DND-41 (cell line): ENCODE data around the gene PC.

Experiments
- ATAC-seq: fragments of 200-7000 bp; cut with Tn5 transposase; 3 replicates; pipeline ENCODE4 v1.9.1; 2021; ENCODE audit warnings: low read depth; ENCODE audit not compliant: insufficient read depth
- DNase-seq: peaks from one replicate; pipeline ENCODE4 v3.0.0-alpha.2; 2020
- H2AFZ ChIP-seq: 2 replicates; pipeline ENCODE4 v1.6.0; 2012; ENCODE audit warnings: low read depth, low read length
- H3K27ac ChIP-seq: 2 replicates; pipeline ENCODE4 v1.5.1; 2012; ENCODE audit warnings: low read length, inconsistent platforms
- H3K27me3 ChIP-seq: fragments of 200-600 bp; sonication (generic); 2 replicates; pipeline ENCODE4 v1.6.0; 2012; ENCODE audit warnings: low read length, mild to moderate bottlenecking, inconsistent platforms; ENCODE audit not compliant: insufficient read depth, poor library complexity
- H3K36me3 ChIP-seq: 2 replicates; pipeline ENCODE4 v1.5.1; 2012; ENCODE audit warnings: low read length, inconsistent platforms; ENCODE audit not compliant: insufficient read depth
- H3K4me1 ChIP-seq: 2 replicates; pipeline ENCODE4 v1.5.1; 2012; ENCODE audit warnings: mild to moderate bottlenecking, low read length; ENCODE audit not compliant: insufficient read depth
- H3K4me2 ChIP-seq: 2 replicates; pipeline ENCODE4 v1.6.0; 2012; ENCODE audit warnings: mild to moderate bottlenecking, moderate library complexity, low read length, inconsistent platforms; ENCODE audit not compliant: insufficient read depth
- H3K4me3 ChIP-seq, 2 experiments: fragments of 200-600 bp in 1 of 2; shearing (Covaris generic) in 1 of 2; 2 replicates each; pipeline ENCODE4 v1.5.1; 2012 to 2016; ENCODE audit warnings: inconsistent platforms in 2 of 2, low read length in 2 of 2, mild to moderate bottlenecking in 2 of 2, low read depth in 1 of 2, moderate library complexity in 1 of 2
- H3K79me2 ChIP-seq: 2 replicates; pipeline ENCODE4 v1.6.0; 2012; ENCODE audit warnings: low read length, inconsistent platforms; ENCODE audit not compliant: insufficient read depth
- H3K9ac ChIP-seq: 2 replicates; pipeline ENCODE4 v1.6.0; 2012; ENCODE audit warnings: low read depth, mild to moderate bottlenecking, inconsistent platforms, low read length, moderate library complexity
- H3K9me3 ChIP-seq: 2 replicates; pipeline ENCODE4 v1.5.1; 2012; ENCODE audit warnings: low read length, moderate library complexity, mild to moderate bottlenecking, inconsistent platforms; ENCODE audit not compliant: insufficient read depth, severe bottlenecking
- H4K20me1 ChIP-seq: 2 replicates; pipeline ENCODE4 v1.6.0; 2012; ENCODE audit warnings: low read length; ENCODE audit not compliant: insufficient read depth
- EZH2 ChIP-seq: IDR thresholded peaks from 3 replicates; pipeline ENCODE4 v1.6.1; 2012; ENCODE audit warnings: borderline replicate concordance, low read depth, mild to moderate bottlenecking, moderate library complexity, low read length, inconsistent platforms; ENCODE audit not compliant: severe bottlenecking
- TF ChIP-seq, protein P1 (sequence below): IDR thresholded peaks from 2 replicates; pipeline ENCODE4 v1.5.1; 2012; ENCODE audit warnings: borderline replicate concordance, low read length, moderate library complexity, mild to moderate bottlenecking; ENCODE audit not compliant: poor library complexity, severe bottlenecking; ENCODE audit errors: extremely low read depth

Gene PC

DNA sequence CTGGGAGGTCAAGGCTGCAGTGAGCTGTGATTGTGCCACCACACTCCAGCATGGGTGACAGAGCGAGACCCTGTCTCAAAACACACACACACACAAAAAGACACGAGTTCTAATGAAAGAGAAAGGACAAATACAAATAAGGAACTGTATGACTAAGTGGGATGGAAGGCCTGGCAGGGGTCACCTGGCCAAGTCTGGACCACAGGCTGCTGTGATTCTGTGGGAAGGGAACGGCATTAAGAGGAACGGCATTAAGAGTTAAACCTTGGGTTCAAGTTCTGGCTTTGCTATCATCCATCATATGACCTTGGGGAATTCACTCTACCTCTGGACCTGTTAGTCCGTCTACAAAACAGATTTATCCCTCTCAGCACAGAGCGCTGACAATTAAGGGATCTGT, 53.6 kb downstream of the PC start:
- Histone ChIP-seq H3K4me2 (no peak overlapping the region), H3K9ac (no peak overlapping the region), H3K27me3 (no peaks in the 10 kb centered on the region), H3K79me2 (no peaks in the 10 kb centered on the region), H4K20me1 (no peaks in the 10 kb centered on the region), H3K36me3 (no peaks in the 10 kb centered on the region), H3K4me3 (no peak overlapping the region), H2AFZ (no peak overlapping the region), H3K9me3 (no peaks in the 10 kb centered on the region), H3K27ac (no peak overlapping the region), H3K4me1 (no peaks in the 10 kb centered on the region)
- no peak for DNase-seq
- ATAC-seq, result no peak
- TF ChIP-seq, protein P1, sequence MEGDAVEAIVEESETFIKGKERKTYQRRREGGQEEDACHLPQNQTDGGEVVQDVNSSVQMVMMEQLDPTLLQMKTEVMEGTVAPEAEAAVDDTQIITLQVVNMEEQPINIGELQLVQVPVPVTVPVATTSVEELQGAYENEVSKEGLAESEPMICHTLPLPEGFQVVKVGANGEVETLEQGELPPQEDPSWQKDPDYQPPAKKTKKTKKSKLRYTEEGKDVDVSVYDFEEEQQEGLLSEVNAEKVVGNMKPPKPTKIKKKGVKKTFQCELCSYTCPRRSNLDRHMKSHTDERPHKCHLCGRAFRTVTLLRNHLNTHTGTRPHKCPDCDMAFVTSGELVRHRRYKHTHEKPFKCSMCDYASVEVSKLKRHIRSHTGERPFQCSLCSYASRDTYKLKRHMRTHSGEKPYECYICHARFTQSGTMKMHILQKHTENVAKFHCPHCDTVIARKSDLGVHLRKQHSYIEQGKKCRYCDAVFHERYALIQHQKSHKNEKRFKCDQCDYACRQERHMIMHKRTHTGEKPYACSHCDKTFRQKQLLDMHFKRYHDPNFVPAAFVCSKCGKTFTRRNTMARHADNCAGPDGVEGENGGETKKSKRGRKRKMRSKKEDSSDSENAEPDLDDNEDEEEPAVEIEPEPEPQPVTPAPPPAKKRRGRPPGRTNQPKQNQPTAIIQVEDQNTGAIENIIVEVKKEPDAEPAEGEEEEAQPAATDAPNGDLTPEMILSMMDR, result no peak
- TF ChIP-seq EZH2, result no peak

DNA sequence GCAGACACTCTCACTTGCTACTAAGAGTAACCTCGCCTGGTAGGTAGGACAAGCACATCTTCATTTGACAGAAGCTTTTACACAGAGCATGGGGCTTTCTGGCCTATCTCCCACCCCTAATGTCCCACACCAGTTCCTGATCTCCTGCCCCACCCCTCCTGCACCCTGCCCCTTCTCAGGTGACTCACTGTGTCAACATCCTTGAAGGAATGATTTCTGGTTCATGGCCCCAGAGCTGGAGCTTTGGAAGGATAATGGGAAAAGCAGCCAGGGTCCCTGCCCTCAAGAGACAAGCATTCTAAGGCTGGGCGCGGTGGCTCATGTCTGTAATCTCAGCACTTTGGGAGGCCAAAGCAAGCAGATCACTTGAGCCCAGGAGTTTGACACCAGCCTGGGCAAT, 54.1 kb downstream of the PC start:
- DNase-seq, result no peak
- no peak for ATAC-seq
- H4K20me1 ChIP-seq, result no peaks in the 10 kb centered on the region
- H3K79me2 ChIP-seq, result no peaks in the 10 kb centered on the region
- H3K9ac ChIP-seq, result no peak overlapping the region
- no peaks in the 10 kb centered on the region for H3K36me3 ChIP-seq
- no peak overlapping the region for H3K4me2 ChIP-seq
- no peak overlapping the region for H2AFZ ChIP-seq
- H3K9me3 ChIP-seq, result no peaks in the 10 kb centered on the region
- H3K4me1 ChIP-seq, result no peaks in the 10 kb centered on the region
- no peak for TF ChIP-seq EZH2
- TF ChIP-seq, protein P1, result no peak
- H3K27ac ChIP-seq, result no peak overlapping the region
- no peaks in the 10 kb centered on the region for H3K27me3 ChIP-seq
- no peak overlapping the region for H3K4me3 ChIP-seq

DNA sequence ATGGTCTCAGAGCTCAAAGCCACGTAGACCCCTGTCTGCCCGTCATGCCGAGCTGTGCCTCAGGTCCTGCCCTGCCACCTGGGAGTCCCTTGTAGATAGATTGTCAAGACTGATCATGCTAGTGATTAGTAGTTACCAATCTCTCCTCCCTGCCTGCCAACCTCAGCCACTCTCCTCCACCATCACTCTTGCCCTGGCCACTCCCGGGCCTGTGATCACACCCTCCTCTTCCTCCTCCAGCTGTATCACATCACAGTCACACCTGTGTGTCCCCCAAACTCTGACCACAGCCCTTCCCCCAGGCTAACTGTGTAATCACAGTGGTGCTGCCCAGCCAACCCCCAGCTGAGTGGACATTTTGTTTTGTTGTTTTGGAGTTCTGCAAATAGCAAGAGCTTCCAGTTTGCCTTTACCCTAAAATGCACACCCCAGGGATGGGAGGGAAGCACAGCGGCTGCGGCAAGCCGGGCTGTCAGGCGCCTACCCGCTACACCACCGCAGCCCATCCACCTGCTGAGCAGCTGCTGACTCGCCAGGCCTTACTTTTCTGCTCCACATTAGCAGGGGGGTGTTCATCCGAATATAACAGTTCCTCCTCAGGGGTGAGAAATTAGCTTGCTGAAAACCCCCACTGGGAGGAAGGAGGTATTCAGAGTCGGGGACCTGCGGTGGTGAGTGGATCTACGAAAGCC, 55.6 kb downstream of the PC start:
- Histone ChIP-seq H3K4me2 (no peak overlapping the region), H3K4me3 (no peak overlapping the region), H3K79me2 (no peaks in the 10 kb centered on the region), H3K9me3 (no peaks in the 10 kb centered on the region), H3K27ac (no peak overlapping the region), H3K9ac (no peak overlapping the region), H3K27me3 (no peaks in the 10 kb centered on the region), H3K4me1 (no peaks in the 10 kb centered on the region), H2AFZ (no peak overlapping the region), H3K36me3 (no peaks in the 10 kb centered on the region), H4K20me1 (no peaks in the 10 kb centered on the region)
- ATAC-seq, result no peak
- TF ChIP-seq, protein P1, result no peak
- no peak for TF ChIP-seq EZH2
- DNase-seq, result no peak
